Panc1 (cell line): ENCODE results near the gene NPM3. TPM values are rescaled to one million over a fixed set of nuclear protein-coding genes. Genes with fewer than 3 reads are reported as not detected.

Experiments
- ATAC-seq: fragments of 200-7000 bp; cut with Tn5 transposase; 2 replicates; pipeline ENCODE4 v1.9.1; 2020; ENCODE audit warnings: mild to moderate bottlenecking, moderate library complexity
- BruUV-seq: library from RNA; stranded (reverse); fragments of 400-500 nt; replicated peaks from 2 replicates; lab custom pipeline; 2021; lab: Mats Ljungman, UMichigan
- CTCF ChIA-PET: fragments of 300-600 bp; sonication (Branson Sonifier 250); formaldehyde crosslinking; loops from one replicate; lab custom pipeline; 2022; ENCODE audit warnings: antibody characterized with exemption; lab: Charles Lee
- POLR2A ChIA-PET: fragments of 300-600 bp; sonication (Branson Sonifier 250); formaldehyde crosslinking; loops from one replicate; lab custom pipeline; 2022; ENCODE audit warnings: antibody characterized with exemption; lab: Charles Lee
- DNase-seq: peaks from one replicate; pipeline ENCODE4 v3.0.0-alpha.2; 2010; ENCODE audit warnings: low read depth, low spot score
- H3K27ac ChIP-seq: 2 replicates; pipeline ENCODE4 v1.5.1; 2011; ENCODE audit warnings: mild to moderate bottlenecking, low read length, inconsistent platforms
- H3K27me3 ChIP-seq: fragments of 200-500 bp; sonication (Bioruptor generic); 2 replicates; pipeline ENCODE4 v1.6.0; 2014; ENCODE audit warnings: low read length, inconsistent platforms; ENCODE audit not compliant: control insufficient read depth, insufficient read depth
- H3K36me3 ChIP-seq: fragments of 200-500 bp; sonication (Bioruptor generic); 2 replicates; pipeline ENCODE4 v1.5.1; 2014; ENCODE audit warnings: inconsistent platforms, mild to moderate bottlenecking, low read length, moderate library complexity; ENCODE audit not compliant: control insufficient read depth, insufficient read depth
- H3K4me1 ChIP-seq: 2 replicates; pipeline ENCODE4 v1.5.1; 2011; ENCODE audit warnings: inconsistent platforms, mild to moderate bottlenecking, low read length, moderate library complexity; ENCODE audit not compliant: control insufficient read depth, insufficient read depth
- H3K4me3 ChIP-seq, 2 experiments: 2 replicates each; pipeline ENCODE4 v1.5.1; 2011 to 2012; ENCODE audit warnings: low read depth in 2 of 2, low read length in 2 of 2, mild to moderate bottlenecking in 2 of 2, inconsistent platforms in 1 of 2, moderate library complexity in 1 of 2
- H3K9me3 ChIP-seq: fragments of 200-500 bp; sonication (Bioruptor generic); 2 replicates; pipeline ENCODE4 v1.5.1; 2014; ENCODE audit warnings: low read depth, mild to moderate bottlenecking, inconsistent platforms, low read length, moderate library complexity; ENCODE audit not compliant: control insufficient read depth, insufficient read depth
- CTCF ChIP-seq: fragments of 450-650 bp; IDR thresholded peaks from 2 replicates; pipeline ENCODE4 v1.5.1; 2017; ENCODE audit warnings: mild to moderate bottlenecking
- POLR2AphosphoS5 ChIP-seq: IDR thresholded peaks from 2 replicates; pipeline ENCODE4 v1.6.1; 2012; ENCODE audit warnings: mild to moderate bottlenecking, low read depth, low read length, moderate library complexity
- REST ChIP-seq, 2 experiments: IDR thresholded peaks; 2 replicates each; pipeline ENCODE4 v1.6.1; 2011 to 2012; ENCODE audit warnings: low read depth in 2 of 2, control low read depth in 1 of 2, low read length in 1 of 2, mild to moderate bottlenecking in 1 of 2, moderate library complexity in 1 of 2; ENCODE audit not compliant: insufficient read depth in 1 of 2
- SIN3A ChIP-seq: IDR thresholded peaks from 2 replicates; pipeline ENCODE4 v1.6.1; 2012; ENCODE audit warnings: low read depth, mild to moderate bottlenecking, low read length, moderate library complexity, borderline replicate concordance; ENCODE audit not compliant: insufficient read depth
- TCF7L2 ChIP-seq: IDR thresholded peaks from 2 replicates; pipeline ENCODE4 v1.6.1; 2011; ENCODE audit warnings: mild to moderate bottlenecking, low read depth, low read length, inconsistent platforms
- in situ Hi-C: cut with HindIII; loops from 2 replicates; pipeline ENCODE4 v1.10.0; 2016; ENCODE audit warnings: low sequenced_read_pairs, low pct_unique_long_range_greater_than_20kb
- intact Hi-C: fragments of 100-400 bp; cut with micrococcal nuclease; formaldehyde crosslinking; loops from one replicate; pipeline ENCODE4 v1.10.0; 2022; ENCODE audit not compliant: unreplicated experiment
- total RNA-seq: library from RNA; stranded (reverse); gene quantifications from one replicate; pipeline ENCODE4 v1.2.1, GENCODE V29; 2021; ENCODE audit not compliant: unreplicated experiment

Gene NPM3
- total RNA-seq, 1 experiment from 2014 or later = 109 TPM

DNA sequence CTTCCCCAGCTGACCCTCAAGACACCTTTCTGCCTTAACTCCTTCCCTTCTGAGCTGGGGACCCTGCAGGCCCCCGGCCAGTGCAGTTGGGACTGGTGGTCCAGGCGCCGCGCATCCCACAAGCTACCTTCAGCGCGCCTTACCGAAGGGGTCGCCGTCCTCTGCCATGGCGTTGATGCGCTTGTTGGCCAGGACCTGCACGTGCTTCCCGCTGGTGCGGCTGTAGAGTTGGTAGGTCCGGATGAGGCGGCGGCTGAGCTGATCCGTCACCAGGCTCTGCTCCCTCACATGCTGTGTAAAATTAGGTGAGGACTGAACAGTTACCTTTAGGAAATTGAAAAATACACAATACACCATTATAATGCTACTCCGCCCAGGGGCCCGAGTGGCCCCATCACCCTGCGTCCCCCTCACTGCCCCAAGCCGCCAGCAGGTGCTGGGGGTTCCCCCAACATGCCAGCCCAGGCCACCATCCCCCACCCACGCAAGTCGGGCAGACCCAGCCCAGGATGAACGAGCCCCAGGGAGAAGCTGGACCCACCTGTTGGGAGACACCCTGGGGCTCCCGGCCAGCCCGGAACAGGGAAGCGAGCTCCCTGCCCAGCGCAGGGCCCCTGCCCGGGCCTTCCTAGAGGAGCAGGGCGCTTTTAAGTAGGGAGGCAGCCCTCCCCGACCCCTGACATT is 8.5 kb downstream of the NPM3 start:
- in situ Hi-C loops = no loop called here
- BruUV-seq = no TSS peak
- ChIA-PET POLR2A (no interaction called here), CTCF (interaction anchor here (0.6 kb wide), 1 partner anchor 483 kb away, joined by 3 read pairs; no protein-coding TSS in a partner anchor)
- no peaks in the 10 kb centered on the region for H3K36me3 ChIP-seq
- H3K4me1 ChIP-seq = no peaks in the 10 kb centered on the region
- DNase-seq (no peak), ATAC-seq (no peak)
- no peak overlapping the region for H3K27ac ChIP-seq
- no peak for TF ChIP-seq TCF7L2
- TF ChIP-seq REST (IDR thresholded peaks at IDR 0.05; ENCODE audit: insufficient read depth in 1 of 2, low read depth in 2 of 2, low read length in 1 of 2) = no peak
- TF ChIP-seq CTCF = no peak
- TF ChIP-seq SIN3A = no peak
- no peak for TF ChIP-seq POLR2AphosphoS5
- no peak overlapping the region for H3K4me3 ChIP-seq
- H3K27me3 ChIP-seq = no peaks in the 10 kb centered on the region; the same call in 1 of the 2 replicates
- intact Hi-C loops = no loop called here
- no peaks in the 10 kb centered on the region for H3K9me3 ChIP-seq

- no peak overlapping the region for H3K4me3 ChIP-seq
- ATAC-seq = no peak
- H3K36me3 ChIP-seq = no peaks in the 10 kb centered on the region
- BruUV-seq = no TSS peak
- ChIA-PET CTCF (interaction anchor here (0.6 kb wide), 1 partner anchor 482 kb away, joined by 3 read pairs; no protein-coding TSS in a partner anchor), POLR2A (no interaction called here)
- DNase-seq = no peak
- intact Hi-C loops (no loop called here), in situ Hi-C loops (no loop called here)
- no peaks in the 10 kb centered on the region for H3K9me3 ChIP-seq
- no peaks in the 10 kb centered on the region; the same call in 1 of the 2 replicates for H3K27me3 ChIP-seq
- H3K27ac ChIP-seq = no peak overlapping the region
- no peaks in the 10 kb centered on the region for H3K4me1 ChIP-seq
- no peak for TF ChIP-seq TCF7L2
- no peak for TF ChIP-seq SIN3A
- no peak for TF ChIP-seq POLR2AphosphoS5
- no peak for TF ChIP-seq CTCF
- no peak for TF ChIP-seq REST (IDR thresholded peaks at IDR 0.05; ENCODE audit: insufficient read depth in 1 of 2, low read depth in 2 of 2, low read length in 1 of 2)
Measured at GRCh38 chr10:101773923-101774588, 9.2 kb downstream of the NPM3 start.
